ENCODE data around the gene BARX1. TPM values are rescaled to one million over a fixed set of nuclear protein-coding genes. Genes with fewer than 3 reads are reported as not detected.

Gene BARX1
- total and polyA plus RNA-seq, 9 of the 15 experiments (the other 6 are each of a cell fraction or from before 2014, with no cell fraction given), result 0.11 to 0.14 TPM; not detected in 7

DNA sequence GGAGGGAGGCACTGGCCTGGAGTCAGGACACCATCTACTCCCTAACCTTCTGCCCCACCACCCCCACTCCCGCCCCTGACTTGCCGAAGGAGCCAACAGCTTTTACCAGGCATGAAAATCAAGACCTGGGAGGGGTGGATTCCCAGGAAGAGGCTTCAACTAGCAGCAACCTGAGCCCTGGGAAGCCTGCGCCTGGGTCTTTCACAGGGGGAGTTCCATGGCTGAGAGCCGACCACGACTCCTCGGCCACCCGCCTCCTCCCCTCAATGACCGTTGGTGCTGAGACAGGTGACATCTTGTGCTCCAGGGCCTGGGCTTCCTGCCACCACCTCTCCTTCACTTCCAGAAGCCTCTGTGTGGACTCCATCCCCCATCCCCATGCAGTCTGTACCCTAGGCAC is 37.1 kb downstream of the BARX1 start:
- 2% methylated on average over 8 of the region's 8 CpGs for WGBS (ENCODE audit: insufficient coverage, low coverage, missing lambda C conversion rate)
- Histone ChIP-seq H3K9me1 (ENCODE audit: control insufficient read depth, insufficient read depth, low read length) (no peaks in the 10 kb centered on the region), H3K79me2 (ENCODE audit: control insufficient read depth, insufficient read depth, low read length) (no peaks in the 10 kb centered on the region), H3K4me3 (no peak overlapping the region), H2AFZ (ENCODE audit: low read depth, low read length) (no peak overlapping the region), H3K4me1 (replicated peaks in 1 of 2; ENCODE audit: control insufficient read depth in 2 of 2, insufficient read depth in 2 of 2, low read length in 2 of 2) (no peaks in the 10 kb centered on the region; a peak in 1 of 5 replicates), H3K4me2 (ENCODE audit: insufficient read depth, low read length) (no peak overlapping the region), H3K27me3 (ENCODE audit: control insufficient read depth in 2 of 2, insufficient read depth in 2 of 2, low read length in 2 of 2) (peaks cover 13 to 80% of the 10 kb centered on the region in 2 experiments; a peak in 4 of 5 replicates), H3K9me3 (replicated peaks; ENCODE audit: control insufficient read depth, insufficient read depth, low read depth, low read length) (no peaks in the 10 kb centered on the region), H3K27ac (ENCODE audit: extremely low read depth, low read depth, low read length) (no peak overlapping the region), H4K20me1 (replicated peaks; ENCODE audit: control insufficient read depth, insufficient read depth, low read length) (0 out of 2 replicates have a peak, but pooled peaks cover 11% of the 10 kb centered on the region), H3K9ac (ENCODE audit: insufficient read depth in 1 of 2, low read depth in 2 of 2, low read length in 2 of 2) (no peak overlapping the region), H3K36me3 (ENCODE audit: control insufficient read depth, insufficient read depth, low read length) (no peaks in the 10 kb centered on the region)
- in situ Hi-C loops (cut with MboI), result no loop called here
- intact Hi-C loops (cut with micrococcal nuclease), result no loop called here
- TF ChIP-seq, protein P1, sequence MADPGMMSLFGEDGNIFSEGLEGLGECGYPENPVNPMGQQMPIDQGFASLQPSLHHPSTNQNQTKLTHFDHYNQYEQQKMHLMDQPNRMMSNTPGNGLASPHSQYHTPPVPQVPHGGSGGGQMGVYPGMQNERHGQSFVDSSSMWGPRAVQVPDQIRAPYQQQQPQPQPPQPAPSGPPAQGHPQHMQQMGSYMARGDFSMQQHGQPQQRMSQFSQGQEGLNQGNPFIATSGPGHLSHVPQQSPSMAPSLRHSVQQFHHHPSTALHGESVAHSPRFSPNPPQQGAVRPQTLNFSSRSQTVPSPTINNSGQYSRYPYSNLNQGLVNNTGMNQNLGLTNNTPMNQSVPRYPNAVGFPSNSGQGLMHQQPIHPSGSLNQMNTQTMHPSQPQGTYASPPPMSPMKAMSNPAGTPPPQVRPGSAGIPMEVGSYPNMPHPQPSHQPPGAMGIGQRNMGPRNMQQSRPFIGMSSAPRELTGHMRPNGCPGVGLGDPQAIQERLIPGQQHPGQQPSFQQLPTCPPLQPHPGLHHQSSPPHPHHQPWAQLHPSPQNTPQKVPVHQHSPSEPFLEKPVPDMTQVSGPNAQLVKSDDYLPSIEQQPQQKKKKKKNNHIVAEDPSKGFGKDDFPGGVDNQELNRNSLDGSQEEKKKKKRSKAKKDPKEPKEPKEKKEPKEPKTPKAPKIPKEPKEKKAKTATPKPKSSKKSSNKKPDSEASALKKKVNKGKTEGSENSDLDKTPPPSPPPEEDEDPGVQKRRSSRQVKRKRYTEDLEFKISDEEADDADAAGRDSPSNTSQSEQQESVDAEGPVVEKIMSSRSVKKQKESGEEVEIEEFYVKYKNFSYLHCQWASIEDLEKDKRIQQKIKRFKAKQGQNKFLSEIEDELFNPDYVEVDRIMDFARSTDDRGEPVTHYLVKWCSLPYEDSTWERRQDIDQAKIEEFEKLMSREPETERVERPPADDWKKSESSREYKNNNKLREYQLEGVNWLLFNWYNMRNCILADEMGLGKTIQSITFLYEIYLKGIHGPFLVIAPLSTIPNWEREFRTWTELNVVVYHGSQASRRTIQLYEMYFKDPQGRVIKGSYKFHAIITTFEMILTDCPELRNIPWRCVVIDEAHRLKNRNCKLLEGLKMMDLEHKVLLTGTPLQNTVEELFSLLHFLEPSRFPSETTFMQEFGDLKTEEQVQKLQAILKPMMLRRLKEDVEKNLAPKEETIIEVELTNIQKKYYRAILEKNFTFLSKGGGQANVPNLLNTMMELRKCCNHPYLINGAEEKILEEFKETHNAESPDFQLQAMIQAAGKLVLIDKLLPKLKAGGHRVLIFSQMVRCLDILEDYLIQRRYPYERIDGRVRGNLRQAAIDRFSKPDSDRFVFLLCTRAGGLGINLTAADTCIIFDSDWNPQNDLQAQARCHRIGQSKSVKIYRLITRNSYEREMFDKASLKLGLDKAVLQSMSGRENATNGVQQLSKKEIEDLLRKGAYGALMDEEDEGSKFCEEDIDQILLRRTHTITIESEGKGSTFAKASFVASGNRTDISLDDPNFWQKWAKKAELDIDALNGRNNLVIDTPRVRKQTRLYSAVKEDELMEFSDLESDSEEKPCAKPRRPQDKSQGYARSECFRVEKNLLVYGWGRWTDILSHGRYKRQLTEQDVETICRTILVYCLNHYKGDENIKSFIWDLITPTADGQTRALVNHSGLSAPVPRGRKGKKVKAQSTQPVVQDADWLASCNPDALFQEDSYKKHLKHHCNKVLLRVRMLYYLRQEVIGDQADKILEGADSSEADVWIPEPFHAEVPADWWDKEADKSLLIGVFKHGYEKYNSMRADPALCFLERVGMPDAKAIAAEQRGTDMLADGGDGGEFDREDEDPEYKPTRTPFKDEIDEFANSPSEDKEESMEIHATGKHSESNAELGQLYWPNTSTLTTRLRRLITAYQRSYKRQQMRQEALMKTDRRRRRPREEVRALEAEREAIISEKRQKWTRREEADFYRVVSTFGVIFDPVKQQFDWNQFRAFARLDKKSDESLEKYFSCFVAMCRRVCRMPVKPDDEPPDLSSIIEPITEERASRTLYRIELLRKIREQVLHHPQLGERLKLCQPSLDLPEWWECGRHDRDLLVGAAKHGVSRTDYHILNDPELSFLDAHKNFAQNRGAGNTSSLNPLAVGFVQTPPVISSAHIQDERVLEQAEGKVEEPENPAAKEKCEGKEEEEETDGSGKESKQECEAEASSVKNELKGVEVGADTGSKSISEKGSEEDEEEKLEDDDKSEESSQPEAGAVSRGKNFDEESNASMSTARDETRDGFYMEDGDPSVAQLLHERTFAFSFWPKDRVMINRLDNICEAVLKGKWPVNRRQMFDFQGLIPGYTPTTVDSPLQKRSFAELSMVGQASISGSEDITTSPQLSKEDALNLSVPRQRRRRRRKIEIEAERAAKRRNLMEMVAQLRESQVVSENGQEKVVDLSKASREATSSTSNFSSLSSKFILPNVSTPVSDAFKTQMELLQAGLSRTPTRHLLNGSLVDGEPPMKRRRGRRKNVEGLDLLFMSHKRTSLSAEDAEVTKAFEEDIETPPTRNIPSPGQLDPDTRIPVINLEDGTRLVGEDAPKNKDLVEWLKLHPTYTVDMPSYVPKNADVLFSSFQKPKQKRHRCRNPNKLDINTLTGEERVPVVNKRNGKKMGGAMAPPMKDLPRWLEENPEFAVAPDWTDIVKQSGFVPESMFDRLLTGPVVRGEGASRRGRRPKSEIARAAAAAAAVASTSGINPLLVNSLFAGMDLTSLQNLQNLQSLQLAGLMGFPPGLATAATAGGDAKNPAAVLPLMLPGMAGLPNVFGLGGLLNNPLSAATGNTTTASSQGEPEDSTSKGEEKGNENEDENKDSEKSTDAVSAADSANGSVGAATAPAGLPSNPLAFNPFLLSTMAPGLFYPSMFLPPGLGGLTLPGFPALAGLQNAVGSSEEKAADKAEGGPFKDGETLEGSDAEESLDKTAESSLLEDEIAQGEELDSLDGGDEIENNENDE (IDR thresholded peaks at IDR 0.05; ENCODE audit: low read depth, low read length), result no peak
- TF ChIP-seq, protein P2, sequence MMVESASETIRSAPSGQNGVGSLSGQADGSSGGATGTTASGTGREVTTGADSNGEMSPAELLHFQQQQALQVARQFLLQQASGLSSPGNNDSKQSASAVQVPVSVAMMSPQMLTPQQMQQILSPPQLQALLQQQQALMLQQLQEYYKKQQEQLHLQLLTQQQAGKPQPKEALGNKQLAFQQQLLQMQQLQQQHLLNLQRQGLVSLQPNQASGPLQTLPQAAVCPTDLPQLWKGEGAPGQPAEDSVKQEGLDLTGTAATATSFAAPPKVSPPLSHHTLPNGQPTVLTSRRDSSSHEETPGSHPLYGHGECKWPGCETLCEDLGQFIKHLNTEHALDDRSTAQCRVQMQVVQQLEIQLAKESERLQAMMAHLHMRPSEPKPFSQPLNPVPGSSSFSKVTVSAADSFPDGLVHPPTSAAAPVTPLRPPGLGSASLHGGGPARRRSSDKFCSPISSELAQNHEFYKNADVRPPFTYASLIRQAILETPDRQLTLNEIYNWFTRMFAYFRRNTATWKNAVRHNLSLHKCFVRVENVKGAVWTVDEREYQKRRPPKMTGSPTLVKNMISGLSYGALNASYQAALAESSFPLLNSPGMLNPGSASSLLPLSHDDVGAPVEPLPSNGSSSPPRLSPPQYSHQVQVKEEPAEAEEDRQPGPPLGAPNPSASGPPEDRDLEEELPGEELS (CRISPR knock-in tag; IDR thresholded peaks at IDR 0.05; ENCODE audit: borderline replicate concordance), result no peak
- TF ChIP-seq PML (IDR thresholded peaks at IDR 0.05; ENCODE audit: low read length), result no peak
- TF ChIP-seq, protein P3, sequence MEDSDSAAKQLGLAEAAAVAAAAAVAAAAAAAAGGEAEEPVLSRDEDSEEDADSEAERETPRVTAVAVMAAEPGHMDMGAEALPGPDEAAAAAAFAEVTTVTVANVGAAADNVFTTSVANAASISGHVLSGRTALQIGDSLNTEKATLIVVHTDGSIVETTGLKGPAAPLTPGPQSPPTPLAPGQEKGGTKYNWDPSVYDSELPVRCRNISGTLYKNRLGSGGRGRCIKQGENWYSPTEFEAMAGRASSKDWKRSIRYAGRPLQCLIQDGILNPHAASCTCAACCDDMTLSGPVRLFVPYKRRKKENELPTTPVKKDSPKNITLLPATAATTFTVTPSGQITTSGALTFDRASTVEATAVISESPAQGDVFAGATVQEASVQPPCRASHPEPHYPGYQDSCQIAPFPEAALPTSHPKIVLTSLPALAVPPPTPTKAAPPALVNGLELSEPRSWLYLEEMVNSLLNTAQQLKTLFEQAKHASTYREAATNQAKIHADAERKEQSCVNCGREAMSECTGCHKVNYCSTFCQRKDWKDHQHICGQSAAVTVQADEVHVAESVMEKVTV (CRISPR knock-in tag; IDR thresholded peaks at IDR 0.05), result no peak
- POLR2A ChIA-PET, result no interaction called here
- no peak for ATAC-seq
- no peak for FAIRE-seq
- CTCF ChIA-PET (ENCODE audit: low intra/inter-chr PET ratio), result no interaction called here
- no peak for DNase-seq (ENCODE audit: extremely low read depth in 1 of 4, low spot score in 3 of 4)
- BruUV-seq (replicated peaks), result no TSS peak
